ENCODE data around the gene LZTS2.

Gene LZTS2

DNA sequence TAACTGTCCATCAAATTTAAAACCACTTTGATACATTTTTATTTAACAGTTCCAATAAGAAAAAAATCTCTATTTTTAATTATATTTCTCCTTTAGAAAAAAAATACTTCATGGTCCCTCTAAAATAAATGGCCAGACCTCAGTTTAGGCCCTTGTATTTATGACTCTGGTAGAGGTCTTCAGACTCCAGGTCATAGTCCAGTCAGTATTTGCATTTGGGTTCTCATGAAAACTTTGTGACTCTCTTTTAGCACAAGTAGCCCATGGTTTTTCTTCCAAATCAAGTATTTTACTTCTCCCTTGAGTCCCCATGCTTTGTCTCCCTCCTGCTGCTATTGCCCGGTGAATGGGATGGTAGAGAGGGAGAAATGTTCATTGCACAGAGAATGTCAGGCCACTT, 35.8 kb upstream of the LZTS2 start:
- Histone ChIP-seq H4K20me1 (ENCODE audit: insufficient read depth, low read length) (no peaks in the 10 kb centered on the region), H2AFZ (ENCODE audit: low read length) (no peak overlapping the region)

GRCh38 chr10:100965820-100966219, 33.8 kb upstream of the LZTS2 start:
- H3K4me1 ChIP-seq (ENCODE audit: insufficient read depth, low read length, severe bottlenecking) = peaks cover 7% of the 10 kb centered on the region

More for the DNA sequence above, 35.8 kb upstream of the LZTS2 start:
- peaks cover 31% of the 10 kb centered on the region; the same call in 1 of the 2 replicates for H3K36me3 ChIP-seq (ENCODE audit: insufficient read depth, low read length)
- H3K4me3 ChIP-seq (ENCODE audit: low read depth, low read length, poor library complexity, severe bottlenecking) = no peak overlapping the region
- TF ChIP-seq, protein P1, sequence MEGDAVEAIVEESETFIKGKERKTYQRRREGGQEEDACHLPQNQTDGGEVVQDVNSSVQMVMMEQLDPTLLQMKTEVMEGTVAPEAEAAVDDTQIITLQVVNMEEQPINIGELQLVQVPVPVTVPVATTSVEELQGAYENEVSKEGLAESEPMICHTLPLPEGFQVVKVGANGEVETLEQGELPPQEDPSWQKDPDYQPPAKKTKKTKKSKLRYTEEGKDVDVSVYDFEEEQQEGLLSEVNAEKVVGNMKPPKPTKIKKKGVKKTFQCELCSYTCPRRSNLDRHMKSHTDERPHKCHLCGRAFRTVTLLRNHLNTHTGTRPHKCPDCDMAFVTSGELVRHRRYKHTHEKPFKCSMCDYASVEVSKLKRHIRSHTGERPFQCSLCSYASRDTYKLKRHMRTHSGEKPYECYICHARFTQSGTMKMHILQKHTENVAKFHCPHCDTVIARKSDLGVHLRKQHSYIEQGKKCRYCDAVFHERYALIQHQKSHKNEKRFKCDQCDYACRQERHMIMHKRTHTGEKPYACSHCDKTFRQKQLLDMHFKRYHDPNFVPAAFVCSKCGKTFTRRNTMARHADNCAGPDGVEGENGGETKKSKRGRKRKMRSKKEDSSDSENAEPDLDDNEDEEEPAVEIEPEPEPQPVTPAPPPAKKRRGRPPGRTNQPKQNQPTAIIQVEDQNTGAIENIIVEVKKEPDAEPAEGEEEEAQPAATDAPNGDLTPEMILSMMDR (IDR thresholded peaks at IDR 0.05; ENCODE audit: low read length) = no peak
- TF ChIP-seq EZH2 (IDR thresholded peaks at IDR 0.05; ENCODE audit: borderline replicate concordance, low read length) = no peak
- H3K4me2 ChIP-seq (ENCODE audit: low read length) = no peak overlapping the region
- no peaks in the 10 kb centered on the region for H3K79me2 ChIP-seq (ENCODE audit: insufficient read depth, low read length)
- H3K27ac ChIP-seq (ENCODE audit: low read depth, low read length, poor library complexity, severe bottlenecking) = no peak overlapping the region
- no peaks in the 10 kb centered on the region for H3F3A ChIP-seq (ENCODE audit: insufficient read depth, low read length)
- no peaks in the 10 kb centered on the region for H3K27me3 ChIP-seq (ENCODE audit: insufficient read depth, low read length)
- H3K9me2 ChIP-seq (ENCODE audit: low read depth, low read length) = no peaks in the 10 kb centered on the region
- H3K9ac ChIP-seq (ENCODE audit: low read length) = no peak overlapping the region
- no peaks in the 10 kb centered on the region for H3K9me3 ChIP-seq (ENCODE audit: low read length)
- H3K4me1 ChIP-seq (ENCODE audit: insufficient read depth, low read length, severe bottlenecking) = no peaks in the 10 kb centered on the region

DNA sequence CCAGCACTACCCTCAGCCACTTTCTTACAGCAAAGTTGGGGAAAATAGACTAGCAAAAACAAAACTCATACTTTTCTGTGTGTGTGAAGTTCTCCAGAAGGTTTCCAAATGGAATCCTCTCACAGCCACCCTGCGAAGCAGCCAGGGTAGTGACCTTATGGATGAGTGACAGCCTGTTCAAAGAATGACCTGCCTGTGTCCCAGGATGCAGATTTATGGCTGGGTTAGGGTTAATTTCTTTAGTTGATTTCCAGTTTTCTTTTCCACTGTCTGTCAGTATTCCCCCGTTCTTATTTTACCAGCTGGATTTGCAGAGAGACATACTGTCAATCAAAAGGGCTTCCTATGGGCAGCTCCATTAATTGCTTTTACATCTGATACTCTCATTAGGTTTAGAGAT, 32.7 kb upstream of the LZTS2 start:
- H3K27me3 ChIP-seq (ENCODE audit: insufficient read depth, low read length) = no peaks in the 10 kb centered on the region
- no peak overlapping the region for H3K4me2 ChIP-seq (ENCODE audit: low read length)
- no peak overlapping the region for H2AFZ ChIP-seq (ENCODE audit: low read length)
- no peaks in the 10 kb centered on the region for H4K20me1 ChIP-seq (ENCODE audit: insufficient read depth, low read length)
- no peaks in the 10 kb centered on the region for H3K79me2 ChIP-seq (ENCODE audit: insufficient read depth, low read length)
- TF ChIP-seq, protein P1 (IDR thresholded peaks at IDR 0.05; ENCODE audit: low read length) = no peak
- no peak for TF ChIP-seq EZH2 (IDR thresholded peaks at IDR 0.05; ENCODE audit: borderline replicate concordance, low read length)
- no peaks in the 10 kb centered on the region for H3K9me2 ChIP-seq (ENCODE audit: low read depth, low read length)
- H3K4me3 ChIP-seq (ENCODE audit: low read depth, low read length, poor library complexity, severe bottlenecking) = no peak overlapping the region
- H3K36me3 ChIP-seq (ENCODE audit: insufficient read depth, low read length) = peaks cover 9% of the 10 kb centered on the region; the same call in 1 of the 2 replicates
- H3K27ac ChIP-seq (ENCODE audit: low read depth, low read length, poor library complexity, severe bottlenecking) = no peak overlapping the region
- no peak overlapping the region for H3K9ac ChIP-seq (ENCODE audit: low read length)
- H3K9me3 ChIP-seq (ENCODE audit: low read length) = no peaks in the 10 kb centered on the region
- H3K4me1 ChIP-seq (ENCODE audit: insufficient read depth, low read length, severe bottlenecking) = peaks cover 7% of the 10 kb centered on the region
- H3F3A ChIP-seq (ENCODE audit: insufficient read depth, low read length) = no peaks in the 10 kb centered on the region

More at GRCh38 chr10:100965820-100966219, 33.8 kb upstream of the LZTS2 start:
- Histone ChIP-seq H2AFZ (ENCODE audit: low read length) (no peak overlapping the region), H3F3A (ENCODE audit: insufficient read depth, low read length) (no peaks in the 10 kb centered on the region), H3K4me2 (ENCODE audit: low read length) (no peak overlapping the region), H3K9me3 (ENCODE audit: low read length) (no peaks in the 10 kb centered on the region), H3K79me2 (ENCODE audit: insufficient read depth, low read length) (no peaks in the 10 kb centered on the region), H3K36me3 (ENCODE audit: insufficient read depth, low read length) (peaks cover 15% of the 10 kb centered on the region; the same call in 1 of the 2 replicates), H3K27me3 (ENCODE audit: insufficient read depth, low read length) (no peaks in the 10 kb centered on the region), H4K20me1 (ENCODE audit: insufficient read depth, low read length) (no peaks in the 10 kb centered on the region), H3K9ac (ENCODE audit: low read length) (no peak overlapping the region), H3K27ac (ENCODE audit: low read depth, low read length, poor library complexity, severe bottlenecking) (no peak overlapping the region), H3K9me2 (ENCODE audit: low read depth, low read length) (no peaks in the 10 kb centered on the region), H3K4me3 (ENCODE audit: low read depth, low read length, poor library complexity, severe bottlenecking) (no peak overlapping the region)
- no peak for TF ChIP-seq EZH2 (IDR thresholded peaks at IDR 0.05; ENCODE audit: borderline replicate concordance, low read length)
- TF ChIP-seq, protein P1 (IDR thresholded peaks at IDR 0.05; ENCODE audit: low read length) = no peak
